Panc1 (cell line): ENCODE measurements around the gene RGS3. TPM values are rescaled to one million over a fixed set of nuclear protein-coding genes. Genes with fewer than 3 reads are reported as not detected.

ENCODE experiments used
- ATAC-seq: fragments of 200-7000 bp; cut with Tn5 transposase; 2 replicates; pipeline ENCODE4 v1.9.1; 2020; ENCODE audit warnings: mild to moderate bottlenecking, moderate library complexity
- BruUV-seq: library from RNA; stranded (reverse); fragments of 400-500 nt; replicated peaks from 2 replicates; lab custom pipeline; 2021; lab: Mats Ljungman, UMichigan
- CTCF ChIA-PET: fragments of 300-600 bp; sonication (Branson Sonifier 250); formaldehyde crosslinking; loops from one replicate; lab custom pipeline; 2022; ENCODE audit warnings: antibody characterized with exemption; lab: Charles Lee
- POLR2A ChIA-PET: fragments of 300-600 bp; sonication (Branson Sonifier 250); formaldehyde crosslinking; loops from one replicate; lab custom pipeline; 2022; ENCODE audit warnings: antibody characterized with exemption; lab: Charles Lee
- DNase-seq: peaks from one replicate; pipeline ENCODE4 v3.0.0-alpha.2; 2010; ENCODE audit warnings: low read depth, low spot score
- H3K27ac ChIP-seq: 2 replicates; pipeline ENCODE4 v1.5.1; 2011; ENCODE audit warnings: mild to moderate bottlenecking, low read length, inconsistent platforms
- H3K27me3 ChIP-seq: fragments of 200-500 bp; sonication (Bioruptor generic); 2 replicates; pipeline ENCODE4 v1.6.0; 2014; ENCODE audit warnings: low read length, inconsistent platforms; ENCODE audit not compliant: control insufficient read depth, insufficient read depth
- H3K36me3 ChIP-seq: fragments of 200-500 bp; sonication (Bioruptor generic); 2 replicates; pipeline ENCODE4 v1.5.1; 2014; ENCODE audit warnings: inconsistent platforms, mild to moderate bottlenecking, low read length, moderate library complexity; ENCODE audit not compliant: control insufficient read depth, insufficient read depth
- H3K4me1 ChIP-seq: 2 replicates; pipeline ENCODE4 v1.5.1; 2011; ENCODE audit warnings: inconsistent platforms, mild to moderate bottlenecking, low read length, moderate library complexity; ENCODE audit not compliant: control insufficient read depth, insufficient read depth
- H3K4me3 ChIP-seq, 2 experiments: 2 replicates each; pipeline ENCODE4 v1.5.1; 2011 to 2012; ENCODE audit warnings: low read depth in 2 of 2, low read length in 2 of 2, mild to moderate bottlenecking in 2 of 2, inconsistent platforms in 1 of 2, moderate library complexity in 1 of 2
- H3K9me3 ChIP-seq: fragments of 200-500 bp; sonication (Bioruptor generic); 2 replicates; pipeline ENCODE4 v1.5.1; 2014; ENCODE audit warnings: low read depth, mild to moderate bottlenecking, inconsistent platforms, low read length, moderate library complexity; ENCODE audit not compliant: control insufficient read depth, insufficient read depth
- POLR2AphosphoS5 ChIP-seq: IDR thresholded peaks from 2 replicates; pipeline ENCODE4 v1.6.1; 2012; ENCODE audit warnings: mild to moderate bottlenecking, low read depth, low read length, moderate library complexity
- SIN3A ChIP-seq: IDR thresholded peaks from 2 replicates; pipeline ENCODE4 v1.6.1; 2012; ENCODE audit warnings: low read depth, mild to moderate bottlenecking, low read length, moderate library complexity, borderline replicate concordance; ENCODE audit not compliant: insufficient read depth
- TCF7L2 ChIP-seq: IDR thresholded peaks from 2 replicates; pipeline ENCODE4 v1.6.1; 2011; ENCODE audit warnings: mild to moderate bottlenecking, low read depth, low read length, inconsistent platforms
- in situ Hi-C: cut with HindIII; loops from 2 replicates; pipeline ENCODE4 v1.10.0; 2016; ENCODE audit warnings: low sequenced_read_pairs, low pct_unique_long_range_greater_than_20kb
- intact Hi-C: fragments of 100-400 bp; cut with micrococcal nuclease; formaldehyde crosslinking; loops from one replicate; pipeline ENCODE4 v1.10.0; 2022; ENCODE audit not compliant: unreplicated experiment
- total RNA-seq: library from RNA; stranded (reverse); gene quantifications from one replicate; pipeline ENCODE4 v1.2.1, GENCODE V29; 2021; ENCODE audit not compliant: unreplicated experiment
- TF ChIP-seq, protein P1 (sequence below): fragments of 450-650 bp; IDR thresholded peaks from 2 replicates; pipeline ENCODE4 v1.5.1; 2017; ENCODE audit warnings: mild to moderate bottlenecking
- TF ChIP-seq, protein P2 (sequence below), 2 experiments: IDR thresholded peaks; 2 replicates each; pipeline ENCODE4 v1.6.1; 2011 to 2012; ENCODE audit warnings: low read depth in 2 of 2, control low read depth in 1 of 2, low read length in 1 of 2, mild to moderate bottlenecking in 1 of 2, moderate library complexity in 1 of 2; ENCODE audit not compliant: insufficient read depth in 1 of 2

Gene RGS3
- total RNA-seq, 1 experiment from 2014 or later = 15.1 TPM

DNA sequence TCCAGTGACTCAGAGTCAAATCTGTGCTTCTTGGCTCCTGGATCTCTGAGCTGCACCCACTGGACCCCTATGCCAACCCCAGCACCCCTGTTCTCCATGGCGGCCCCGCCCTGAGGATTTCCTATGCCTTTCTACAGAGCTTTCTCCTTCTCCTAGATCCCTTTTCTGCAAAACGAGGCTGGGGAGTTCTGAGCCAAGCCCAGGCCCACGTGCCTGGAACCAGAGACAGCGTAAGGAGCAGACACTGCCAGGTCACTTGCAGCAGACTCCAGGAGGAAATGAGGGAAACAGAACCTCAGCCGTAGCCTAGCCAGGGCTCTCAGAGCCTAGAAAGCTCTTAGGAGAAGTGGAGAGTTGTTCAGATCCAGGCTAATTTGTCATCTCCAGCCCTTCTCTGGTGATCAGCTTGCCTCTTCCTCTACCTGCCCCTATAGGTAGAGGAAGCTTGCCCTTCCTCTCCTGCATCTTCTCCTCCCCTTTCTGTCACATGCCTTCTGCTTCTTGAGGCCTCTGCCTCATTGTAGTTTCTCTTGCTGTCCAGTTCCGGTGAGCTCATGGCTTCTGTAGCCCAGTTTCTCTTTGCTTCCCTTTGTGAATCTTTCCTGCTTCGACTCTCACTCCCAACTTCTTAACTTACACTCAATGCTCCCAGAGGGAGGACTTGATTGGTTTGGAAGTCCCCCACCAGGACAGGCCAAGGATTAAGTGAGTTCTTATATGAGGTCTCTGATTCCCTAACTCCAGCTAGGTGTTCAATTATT lies 163.4 kb downstream of the RGS3 start:
- DNase-seq = no peak
- Histone ChIP-seq H3K27me3 (no peaks in the 10 kb centered on the region), H3K27ac (no peak overlapping the region), H3K9me3 (no peaks in the 10 kb centered on the region), H3K4me1 (no peaks in the 10 kb centered on the region), H3K4me3 (no peak overlapping the region), H3K36me3 (no peaks in the 10 kb centered on the region)
- TF ChIP-seq, protein P1, sequence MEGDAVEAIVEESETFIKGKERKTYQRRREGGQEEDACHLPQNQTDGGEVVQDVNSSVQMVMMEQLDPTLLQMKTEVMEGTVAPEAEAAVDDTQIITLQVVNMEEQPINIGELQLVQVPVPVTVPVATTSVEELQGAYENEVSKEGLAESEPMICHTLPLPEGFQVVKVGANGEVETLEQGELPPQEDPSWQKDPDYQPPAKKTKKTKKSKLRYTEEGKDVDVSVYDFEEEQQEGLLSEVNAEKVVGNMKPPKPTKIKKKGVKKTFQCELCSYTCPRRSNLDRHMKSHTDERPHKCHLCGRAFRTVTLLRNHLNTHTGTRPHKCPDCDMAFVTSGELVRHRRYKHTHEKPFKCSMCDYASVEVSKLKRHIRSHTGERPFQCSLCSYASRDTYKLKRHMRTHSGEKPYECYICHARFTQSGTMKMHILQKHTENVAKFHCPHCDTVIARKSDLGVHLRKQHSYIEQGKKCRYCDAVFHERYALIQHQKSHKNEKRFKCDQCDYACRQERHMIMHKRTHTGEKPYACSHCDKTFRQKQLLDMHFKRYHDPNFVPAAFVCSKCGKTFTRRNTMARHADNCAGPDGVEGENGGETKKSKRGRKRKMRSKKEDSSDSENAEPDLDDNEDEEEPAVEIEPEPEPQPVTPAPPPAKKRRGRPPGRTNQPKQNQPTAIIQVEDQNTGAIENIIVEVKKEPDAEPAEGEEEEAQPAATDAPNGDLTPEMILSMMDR = no peak
- TF ChIP-seq, protein P2, sequence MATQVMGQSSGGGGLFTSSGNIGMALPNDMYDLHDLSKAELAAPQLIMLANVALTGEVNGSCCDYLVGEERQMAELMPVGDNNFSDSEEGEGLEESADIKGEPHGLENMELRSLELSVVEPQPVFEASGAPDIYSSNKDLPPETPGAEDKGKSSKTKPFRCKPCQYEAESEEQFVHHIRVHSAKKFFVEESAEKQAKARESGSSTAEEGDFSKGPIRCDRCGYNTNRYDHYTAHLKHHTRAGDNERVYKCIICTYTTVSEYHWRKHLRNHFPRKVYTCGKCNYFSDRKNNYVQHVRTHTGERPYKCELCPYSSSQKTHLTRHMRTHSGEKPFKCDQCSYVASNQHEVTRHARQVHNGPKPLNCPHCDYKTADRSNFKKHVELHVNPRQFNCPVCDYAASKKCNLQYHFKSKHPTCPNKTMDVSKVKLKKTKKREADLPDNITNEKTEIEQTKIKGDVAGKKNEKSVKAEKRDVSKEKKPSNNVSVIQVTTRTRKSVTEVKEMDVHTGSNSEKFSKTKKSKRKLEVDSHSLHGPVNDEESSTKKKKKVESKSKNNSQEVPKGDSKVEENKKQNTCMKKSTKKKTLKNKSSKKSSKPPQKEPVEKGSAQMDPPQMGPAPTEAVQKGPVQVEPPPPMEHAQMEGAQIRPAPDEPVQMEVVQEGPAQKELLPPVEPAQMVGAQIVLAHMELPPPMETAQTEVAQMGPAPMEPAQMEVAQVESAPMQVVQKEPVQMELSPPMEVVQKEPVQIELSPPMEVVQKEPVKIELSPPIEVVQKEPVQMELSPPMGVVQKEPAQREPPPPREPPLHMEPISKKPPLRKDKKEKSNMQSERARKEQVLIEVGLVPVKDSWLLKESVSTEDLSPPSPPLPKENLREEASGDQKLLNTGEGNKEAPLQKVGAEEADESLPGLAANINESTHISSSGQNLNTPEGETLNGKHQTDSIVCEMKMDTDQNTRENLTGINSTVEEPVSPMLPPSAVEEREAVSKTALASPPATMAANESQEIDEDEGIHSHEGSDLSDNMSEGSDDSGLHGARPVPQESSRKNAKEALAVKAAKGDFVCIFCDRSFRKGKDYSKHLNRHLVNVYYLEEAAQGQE (IDR thresholded peaks at IDR 0.05; ENCODE audit: insufficient read depth in 1 of 2, low read depth in 2 of 2, low read length in 1 of 2) = no peak
- TF ChIP-seq POLR2AphosphoS5 = no peak
- TF ChIP-seq TCF7L2 = no peak
- no peak for TF ChIP-seq SIN3A
- no TSS peak for BruUV-seq
- ChIA-PET CTCF (no interaction called here), POLR2A (no interaction called here)
- in situ Hi-C loops (no loop called here), intact Hi-C loops (no loop called here)
- no peak for ATAC-seq

DNA sequence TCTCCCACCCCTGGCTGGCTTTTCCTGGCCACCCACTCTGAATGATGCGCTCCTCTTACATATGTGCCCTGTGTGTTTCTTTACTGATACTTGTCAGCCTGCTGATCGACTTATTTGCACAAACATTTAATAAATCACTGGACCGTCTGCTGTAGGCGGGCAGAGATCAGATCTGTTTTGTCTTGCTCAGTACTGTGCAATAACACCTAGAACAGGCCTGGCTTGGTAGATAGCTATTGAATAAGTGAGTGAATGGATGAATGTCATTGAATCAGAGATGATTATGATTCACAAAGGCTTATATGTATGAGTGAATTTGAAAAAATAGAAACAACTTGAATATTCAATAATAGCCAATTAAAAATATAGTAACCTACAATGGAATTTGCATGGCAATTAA lies 165.1 kb downstream of the RGS3 start:
- DNase-seq (no peak), ATAC-seq (no peak)
- ChIA-PET CTCF (no interaction called here), POLR2A (no interaction called here)
- Histone ChIP-seq H3K4me3 (no peak overlapping the region), H3K9me3 (no peaks in the 10 kb centered on the region), H3K27ac (no peak overlapping the region), H3K4me1 (no peaks in the 10 kb centered on the region), H3K36me3 (no peaks in the 10 kb centered on the region), H3K27me3 (no peaks in the 10 kb centered on the region)
- TF ChIP-seq, protein P1 = no peak
- TF ChIP-seq, protein P2 (IDR thresholded peaks at IDR 0.05; ENCODE audit: insufficient read depth in 1 of 2, low read depth in 2 of 2, low read length in 1 of 2) = no peak
- TF ChIP-seq SIN3A (no peak), TCF7L2 (no peak), POLR2AphosphoS5 (no peak)
- intact Hi-C loops = no loop called here
- in situ Hi-C loops = no loop called here
- no TSS peak for BruUV-seq
